H54 (cell line): Measurements from ENCODE around the gene GSTT2B.
"Not testable (repeated sequence)": the region's sequence is repeated elsewhere in the genome, so short reads cannot be mapped to it uniquely, and the experiment has no call there.

ENCODE experiments used
- DNase-seq: peaks from one replicate; pipeline ENCODE4 v3.0.0; 2011; ENCODE audit warnings: low spot score, mixed read lengths; ENCODE audit not compliant: insufficient read length
- FAIRE-seq: peaks from 3 replicates; lab custom pipeline; 2011; peaks lifted over from hg19 to GRCh38; lab: Jason Lieb, UNC
- POLR2A ChIP-seq: IDR thresholded peaks from 2 replicates; pipeline ENCODE4 v1.6.1; 2011; ENCODE audit warnings: low read depth, mild to moderate bottlenecking, low read length

Gene GSTT2B

DNA sequence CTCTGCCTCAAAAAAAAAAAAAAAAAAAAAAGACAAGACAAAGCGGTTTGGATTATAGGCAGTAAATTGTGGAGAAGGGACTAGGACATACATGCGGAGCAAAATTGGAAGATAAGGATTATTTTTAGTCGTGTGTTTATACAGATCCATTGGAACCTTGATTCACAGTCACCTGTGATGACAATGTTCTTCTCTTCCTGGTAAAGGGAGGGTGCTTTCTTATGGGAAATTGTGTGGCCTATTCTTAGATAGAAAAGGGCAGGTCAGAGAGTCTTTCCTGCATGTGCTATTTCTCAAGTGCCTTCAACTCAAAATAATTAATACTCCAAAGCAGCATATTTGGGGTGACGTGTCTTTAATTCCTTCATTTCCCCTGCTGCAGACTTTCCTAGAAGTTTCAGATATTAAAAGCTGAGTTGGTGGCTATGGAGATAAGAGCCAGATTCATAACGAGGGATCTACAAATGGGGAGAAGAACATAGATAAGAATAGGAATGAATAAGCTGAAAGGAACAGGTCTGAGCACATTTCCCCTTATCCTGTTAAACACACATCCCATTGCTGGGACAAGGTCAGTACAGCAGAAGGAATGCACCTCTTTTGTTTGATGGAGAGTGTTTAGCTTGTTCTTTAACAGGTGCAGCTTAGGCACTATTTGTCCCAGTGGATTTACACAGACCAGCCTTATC lies 22.5 kb downstream of the GSTT2B start:
- FAIRE-seq = no peak
- no peak for TF ChIP-seq POLR2A
- no peak for DNase-seq

DNA sequence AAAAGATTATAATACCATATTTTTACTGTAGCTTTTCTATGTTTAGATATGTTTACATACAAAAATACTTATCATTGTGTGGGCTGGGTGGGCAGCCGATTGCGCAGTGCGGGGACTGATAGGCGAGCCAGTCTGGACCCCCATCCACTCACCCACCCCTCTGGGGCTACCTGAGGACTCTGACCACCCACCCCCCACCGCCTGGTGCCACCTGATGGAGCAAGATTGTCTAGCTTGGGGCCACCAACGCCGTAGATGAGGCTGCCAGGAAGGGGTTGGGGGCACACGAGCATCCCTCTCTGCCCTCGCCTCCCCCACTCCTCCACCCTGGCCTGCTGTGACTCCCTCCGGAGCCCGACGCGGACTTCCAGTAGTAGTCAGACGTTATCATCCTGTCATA lies 34.4 kb downstream of the GSTT2B start:
- FAIRE-seq = no peak
- TF ChIP-seq POLR2A = no peak

DNA sequence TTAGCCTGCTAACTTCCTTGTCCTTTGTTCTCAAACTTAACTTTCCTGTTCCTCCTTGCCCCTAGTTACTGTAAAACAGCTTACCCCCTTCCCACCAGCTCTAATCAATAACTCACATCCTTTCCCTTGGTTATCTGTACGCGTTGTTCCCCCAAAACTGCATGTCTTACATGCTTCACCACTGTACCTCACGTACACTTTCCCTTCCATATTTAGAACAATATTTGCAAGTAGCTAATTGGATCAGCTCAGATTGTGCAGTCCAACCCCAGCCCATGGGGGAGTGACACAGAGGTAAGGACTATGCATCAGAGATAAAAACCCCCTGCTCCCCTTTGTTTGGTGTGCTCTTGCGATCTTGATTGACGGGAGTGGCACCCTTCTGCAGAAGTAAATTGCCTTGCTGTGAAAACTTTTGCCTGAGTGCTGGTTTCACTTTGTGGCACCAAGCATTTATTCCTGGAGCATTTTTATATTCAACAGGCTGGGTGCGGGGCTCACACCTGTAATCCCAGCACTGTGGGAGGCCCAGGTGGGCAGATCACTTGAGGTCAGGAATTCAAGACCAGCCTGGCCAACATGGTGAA lies 35.9 kb downstream of the GSTT2B start:
- FAIRE-seq (no peak), DNase-seq (no peak)
- no peak for TF ChIP-seq POLR2A

More for the DNA sequence above, 34.4 kb downstream of the GSTT2B start:
- no peak for DNase-seq

DNA sequence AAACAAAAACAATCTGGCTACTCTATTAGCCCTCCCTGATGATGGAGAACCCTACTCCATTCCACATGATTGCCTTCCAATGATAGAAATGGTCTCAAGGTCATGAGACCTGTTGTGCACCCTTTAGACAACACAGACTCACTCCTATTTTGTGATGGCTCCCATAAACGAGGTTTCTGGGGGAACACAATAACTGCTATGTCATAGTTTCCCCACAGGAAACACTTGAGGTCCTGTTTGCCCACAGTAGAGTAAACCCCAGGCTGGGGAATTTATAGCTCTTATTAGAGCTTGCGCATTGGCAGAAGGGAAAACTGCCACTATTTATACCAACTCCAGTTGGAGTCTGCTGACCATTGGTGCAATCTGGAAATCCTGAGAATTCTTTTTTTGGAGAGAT lies 38.1 kb downstream of the GSTT2B start:
- TF ChIP-seq POLR2A = no peak
- DNase-seq (no peak), FAIRE-seq (no peak)

DNA sequence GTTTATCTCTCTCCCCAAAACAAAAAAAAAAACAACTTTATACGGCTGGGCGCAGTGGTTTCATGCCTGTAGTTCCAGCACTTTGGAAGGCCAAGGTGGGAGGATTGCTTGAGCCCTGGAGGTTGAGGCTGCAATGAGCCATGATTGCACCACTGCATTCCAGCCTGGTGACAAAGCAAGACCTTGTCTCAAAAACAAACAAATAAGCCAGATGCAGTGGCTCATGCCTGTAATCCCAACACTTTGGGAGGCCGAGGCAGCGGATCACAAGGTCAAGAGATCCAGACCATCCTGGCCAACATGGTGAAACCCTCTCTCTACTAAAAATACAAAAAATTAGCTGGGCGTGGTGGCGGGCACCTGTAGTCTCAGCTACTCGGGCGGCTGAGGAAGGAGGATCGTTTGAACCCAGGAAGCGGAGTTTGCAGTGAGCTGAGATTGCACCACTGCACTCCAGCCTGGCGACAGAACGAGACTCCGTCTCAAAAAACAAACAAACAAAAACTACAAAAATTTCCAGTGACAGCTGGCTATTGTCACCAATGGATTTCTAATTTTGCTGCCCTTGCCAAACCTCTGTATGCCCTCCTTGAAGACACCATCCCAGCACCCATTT lies 39.3 kb downstream of the GSTT2B start:
- FAIRE-seq, DNase-seq: not testable (repeated sequence)

DNA sequence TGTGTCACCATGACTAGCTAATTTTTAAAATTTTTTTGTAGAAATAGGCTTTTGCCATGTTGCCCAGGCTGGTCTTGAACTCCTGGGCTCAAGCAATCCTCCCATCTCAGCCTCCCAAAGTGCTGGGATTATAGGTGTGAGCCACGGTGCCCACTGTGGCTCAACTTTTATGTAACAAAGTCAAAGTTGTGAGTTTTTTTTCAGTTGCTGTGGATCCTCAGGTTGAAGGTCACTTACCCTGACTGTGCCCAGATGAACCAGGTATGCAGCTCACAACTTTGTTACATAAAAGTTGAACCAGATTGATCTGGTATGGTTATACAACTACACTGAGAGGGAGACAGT lies 40.8 kb downstream of the GSTT2B start:
- not testable (repeated sequence) for DNase-seq, FAIRE-seq

DNA sequence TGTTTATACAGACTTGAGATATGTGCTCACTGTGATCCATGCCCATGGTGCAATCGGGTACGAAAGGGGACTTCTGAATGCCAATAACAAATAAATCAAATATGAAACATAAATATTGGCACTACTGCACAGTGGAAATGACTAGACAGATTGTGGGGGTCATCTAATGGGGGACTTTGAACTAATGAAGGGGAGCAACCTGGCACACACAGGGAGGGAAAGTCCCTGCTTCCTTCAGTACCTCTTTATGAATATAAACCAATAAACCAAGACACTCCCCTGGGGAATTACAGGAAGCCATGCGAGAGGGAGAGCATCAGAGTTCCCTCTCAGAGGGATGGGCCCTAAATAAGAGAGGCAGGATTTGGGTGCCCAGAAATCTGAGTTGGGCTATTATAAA lies 45.7 kb downstream of the GSTT2B start:
- no peak for DNase-seq

DNA sequence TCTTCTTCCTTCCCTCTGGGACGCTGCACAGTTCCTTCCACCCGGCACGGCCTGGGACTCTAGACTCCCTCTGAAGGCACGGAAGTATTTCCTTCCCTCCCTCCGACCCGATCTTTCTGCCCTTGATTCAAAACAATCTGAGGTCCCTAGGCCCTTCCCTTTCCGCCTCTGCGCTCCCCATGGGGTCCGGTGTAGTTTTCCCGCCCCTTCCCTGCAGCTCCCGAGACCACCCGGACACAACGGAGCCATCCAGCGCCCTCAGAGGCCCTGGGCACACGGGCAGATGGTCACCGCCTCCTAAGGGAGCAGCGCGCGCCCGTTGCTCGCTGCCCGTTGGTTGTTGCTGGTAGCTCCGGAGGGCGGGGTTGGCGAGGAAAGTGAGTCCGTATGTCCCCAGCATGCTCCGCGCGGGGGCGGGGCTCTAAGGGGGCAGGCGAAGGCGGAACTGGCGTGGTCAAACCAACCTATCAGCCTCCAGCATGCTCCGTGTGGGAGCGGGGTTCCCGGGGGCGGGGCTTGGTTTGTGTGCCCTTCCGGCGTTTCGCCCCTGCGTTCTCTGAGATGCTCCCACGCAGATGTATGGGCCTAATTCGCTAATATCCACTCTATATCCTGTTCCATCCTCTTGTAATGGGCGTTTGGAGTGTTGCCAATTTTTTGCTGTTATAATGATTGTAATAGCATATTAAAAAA lies 47.2 kb downstream of the GSTT2B start:
- peak; percentile 93 for FAIRE-seq
- TF ChIP-seq POLR2A = peak; percentile 90
- peak; percentile 86 for DNase-seq

More for the DNA sequence above, 45.7 kb downstream of the GSTT2B start:
- TF ChIP-seq POLR2A = no peak
- FAIRE-seq = no peak

DNA sequence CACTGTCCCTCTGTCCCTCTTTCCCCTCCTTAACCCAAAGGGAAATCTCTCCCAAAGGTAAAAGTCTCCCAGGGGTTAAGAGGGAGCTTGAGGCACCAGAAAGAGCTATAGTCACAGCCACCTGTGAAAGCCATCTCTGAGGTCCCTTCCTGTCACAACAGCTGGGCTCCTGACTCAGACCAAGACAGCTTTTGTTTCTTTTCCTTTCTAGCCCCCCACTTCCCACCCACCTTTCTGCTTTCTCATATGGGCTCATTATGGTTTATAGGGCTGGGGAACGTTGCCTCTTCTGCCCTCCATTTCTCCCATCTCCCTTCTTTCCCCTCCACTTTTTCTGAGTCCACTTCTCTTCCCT lies 47.7 kb downstream of the GSTT2B start:
- no peak for FAIRE-seq
- no peak for TF ChIP-seq POLR2A
- no peak for DNase-seq

DNA sequence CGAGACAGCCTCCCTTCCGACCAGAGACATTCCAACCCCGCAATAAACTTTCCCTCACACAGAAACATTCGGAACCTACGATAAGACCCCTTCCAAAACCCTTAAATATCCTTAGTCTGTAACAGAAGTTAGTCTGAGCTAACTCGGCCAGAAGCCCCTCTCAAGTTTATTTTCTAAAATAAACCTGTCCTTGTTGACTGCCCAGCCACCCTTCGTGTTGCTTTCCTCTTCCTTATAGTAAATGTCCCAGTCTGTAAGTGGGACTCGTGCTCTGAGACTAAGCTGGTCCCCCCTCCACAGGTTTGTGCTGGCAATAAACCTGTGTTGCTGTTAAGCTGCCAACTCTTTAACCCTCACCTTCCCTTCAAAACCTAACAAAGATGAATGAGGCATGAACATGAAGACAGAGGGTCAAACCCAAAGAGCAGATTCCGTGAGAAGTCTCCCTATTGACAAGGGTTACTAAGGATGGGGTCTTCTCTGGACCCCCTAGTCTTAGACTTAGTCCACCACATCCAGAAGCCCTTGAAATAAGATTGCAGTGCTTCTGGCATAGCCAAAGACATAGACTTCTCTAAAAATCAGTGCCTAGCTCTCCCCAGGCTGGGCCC lies 48.6 kb downstream of the GSTT2B start:
- no peak for TF ChIP-seq POLR2A
- FAIRE-seq = no peak

DNA sequence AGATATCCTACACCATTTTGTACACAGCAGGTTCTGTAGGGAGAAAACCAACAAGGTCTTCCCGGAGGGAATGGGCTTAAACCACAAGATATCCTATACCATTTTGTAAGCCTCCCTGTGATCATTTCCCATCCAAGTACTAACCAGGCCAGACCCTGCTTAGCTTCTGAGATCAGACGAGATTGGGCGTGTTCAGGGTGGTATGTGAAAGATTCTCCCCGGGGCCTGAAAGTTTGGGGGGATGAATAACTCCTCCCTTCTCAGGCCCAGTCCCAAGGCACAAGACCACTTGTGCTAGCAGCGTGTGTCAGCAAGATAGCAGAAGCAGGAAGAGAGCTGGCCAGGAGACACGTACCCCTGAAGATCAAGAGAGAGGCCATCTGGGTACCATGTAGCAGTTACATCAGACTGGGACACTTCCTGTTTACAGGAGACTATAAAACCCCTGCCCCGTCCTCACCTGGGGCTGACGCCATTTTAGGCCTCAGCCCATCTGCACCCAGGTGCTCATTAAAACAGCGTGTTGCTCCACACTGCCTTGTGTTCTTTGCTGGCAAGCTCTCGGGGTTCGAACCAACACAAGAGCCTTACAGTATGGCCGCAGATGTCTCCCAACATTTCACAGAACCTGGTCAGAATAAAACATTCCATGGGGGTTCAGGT lies 49.5 kb downstream of the GSTT2B start:
- no peak for TF ChIP-seq POLR2A
- FAIRE-seq = no peak
- DNase-seq = no peak

More for the DNA sequence above, 48.6 kb downstream of the GSTT2B start:
- no peak for DNase-seq

DNA sequence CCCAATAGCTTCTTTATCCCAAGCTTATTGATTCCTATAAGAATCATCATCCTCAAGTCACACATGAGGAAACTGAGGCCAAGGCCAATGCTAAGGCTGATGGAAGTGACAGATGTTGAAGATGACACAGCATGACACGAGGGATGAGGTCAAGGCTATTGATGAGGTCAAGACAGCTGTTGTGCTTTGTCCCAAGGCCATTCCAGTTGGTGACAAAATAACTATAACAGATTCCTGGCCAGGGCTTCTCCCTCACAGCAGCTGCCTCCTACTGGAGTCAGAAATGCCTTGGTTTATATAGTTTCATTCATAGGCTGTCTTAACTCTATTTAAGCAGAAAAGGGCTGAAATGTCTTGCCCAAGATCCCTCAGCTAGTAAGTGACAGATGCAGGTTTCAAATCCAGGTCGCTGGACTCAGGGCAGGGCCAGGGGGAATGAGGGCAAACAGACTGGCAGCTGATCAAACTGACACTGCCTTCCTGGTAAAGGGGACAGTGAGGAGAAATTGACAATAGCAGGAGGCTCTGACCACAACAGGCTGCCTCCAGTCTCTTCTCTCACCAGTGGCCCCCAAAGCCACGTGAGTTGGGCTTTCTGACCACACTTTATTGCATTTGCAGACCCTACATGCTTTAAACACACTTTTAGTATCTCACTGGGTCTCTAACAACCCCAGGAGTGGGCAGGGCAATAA lies 50.4 kb downstream of the GSTT2B start:
- no peak for DNase-seq
- TF ChIP-seq POLR2A = no peak
- no peak for FAIRE-seq

DNA sequence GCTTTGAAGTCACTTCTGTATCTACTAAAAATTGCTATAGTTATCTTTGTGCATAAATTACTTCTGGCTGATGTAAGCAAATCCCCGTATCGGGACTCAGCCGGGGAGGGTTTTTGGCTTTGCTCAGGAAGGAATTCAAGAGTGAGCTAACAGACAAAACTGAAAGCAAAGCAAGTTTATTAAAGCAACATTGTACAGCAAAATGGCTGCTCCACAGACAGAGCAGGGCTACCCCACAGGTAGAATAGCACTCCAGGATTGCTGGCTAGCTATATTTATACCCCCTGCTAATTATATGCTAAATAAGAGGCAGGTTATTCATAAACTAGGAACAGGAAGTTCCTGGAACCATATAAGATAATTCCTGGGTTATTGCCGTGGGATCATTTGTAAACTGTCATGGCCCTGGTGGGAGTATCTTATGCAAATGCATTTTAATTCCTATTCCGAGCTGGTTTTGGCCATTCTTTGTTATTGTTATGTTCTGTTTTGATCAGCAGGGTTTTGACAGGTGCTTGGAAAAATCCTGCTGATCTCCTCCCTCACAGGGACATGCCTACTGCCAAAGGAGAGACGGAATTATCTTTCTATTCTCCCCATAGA lies 51.6 kb downstream of the GSTT2B start:
- no peak for FAIRE-seq

More for the DNA sequence above, 51.6 kb downstream of the GSTT2B start:
- no peak for DNase-seq
- no peak for TF ChIP-seq POLR2A
